GM10266 (cell line): ENCODE measurements around the gene FGF14.

Experiments used
- DNase-seq: peaks from one replicate; pipeline ENCODE4 v3.0.0; 2012; ENCODE audit errors: extremely low spot score
- CTCF ChIP-seq: IDR thresholded peaks from 2 replicates; pipeline ENCODE4 v1.5.1; 2012; ENCODE audit warnings: mild to moderate bottlenecking, low read depth; ENCODE audit not compliant: control insufficient read depth, insufficient read depth; ENCODE audit errors: missing control alignments

The FGF14 gene

GRCh38 chr13:101757446-101758039, 644.3 kb downstream of the FGF14 start:
- DNase-seq = peak; percentile 12
- peak; percentile 43 for TF ChIP-seq CTCF

- DNase-seq = no peak
- TF ChIP-seq CTCF = no peak
These were observed 646.5 kb downstream of the FGF14 start for GRCh38 chr13:101755228-101755887.

GRCh38 chr13:101752432-101752831, 649.4 kb downstream of the FGF14 start:
- no peak for DNase-seq
- TF ChIP-seq CTCF = no peak

- TF ChIP-seq CTCF = no peak
- DNase-seq = no peak
These were observed 650.4 kb downstream of the FGF14 start for GRCh38 chr13:101751488-101751887.

- no peak for TF ChIP-seq CTCF
- DNase-seq = no peak
These were observed 652.3 kb downstream of the FGF14 start for GRCh38 chr13:101749584-101749983.

- no peak for TF ChIP-seq CTCF
- no peak for DNase-seq
These were observed 654.8 kb downstream of the FGF14 start for GRCh38 chr13:101747039-101747438.

GRCh38 chr13:101746513-101746912, 655.3 kb downstream of the FGF14 start:
- no peak for TF ChIP-seq CTCF
- no peak for DNase-seq
